Measurements from ENCODE around the gene HHAT.
A peak's percentile ranks its signal among the peaks of the same experiment; 100 is the strongest.
"Not testable (repeated sequence)": the region's sequence is repeated elsewhere in the genome, so short reads cannot be mapped to it uniquely, and the experiment has no call there.

HHAT gene

DNA sequence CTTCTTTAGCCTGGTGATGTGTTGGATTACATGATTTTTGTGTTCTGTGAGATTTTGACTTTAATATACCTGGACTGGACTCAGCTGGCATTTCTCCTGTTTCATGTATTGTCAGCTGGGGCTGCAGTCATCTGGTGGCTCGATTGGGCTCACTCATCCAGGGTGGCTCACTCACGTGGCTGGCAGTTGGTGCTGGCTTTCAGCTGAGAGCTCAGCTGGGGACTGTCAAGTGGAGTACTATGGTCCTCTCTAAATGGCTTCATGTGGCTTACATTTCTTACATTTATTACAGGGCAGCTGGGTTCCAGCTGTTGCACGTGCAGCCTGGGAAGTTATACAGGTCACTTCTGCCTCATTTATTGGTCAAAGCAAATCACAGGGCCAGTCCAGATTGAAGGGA lies 22.8 kb downstream of the HHAT start:
- H3K4me3 ChIP-seq (ENCODE audit: low read depth, low read length), result no peak overlapping the region
- DNase-seq (ENCODE audit: low read depth), result no peak
- TF ChIP-seq, protein P1, sequence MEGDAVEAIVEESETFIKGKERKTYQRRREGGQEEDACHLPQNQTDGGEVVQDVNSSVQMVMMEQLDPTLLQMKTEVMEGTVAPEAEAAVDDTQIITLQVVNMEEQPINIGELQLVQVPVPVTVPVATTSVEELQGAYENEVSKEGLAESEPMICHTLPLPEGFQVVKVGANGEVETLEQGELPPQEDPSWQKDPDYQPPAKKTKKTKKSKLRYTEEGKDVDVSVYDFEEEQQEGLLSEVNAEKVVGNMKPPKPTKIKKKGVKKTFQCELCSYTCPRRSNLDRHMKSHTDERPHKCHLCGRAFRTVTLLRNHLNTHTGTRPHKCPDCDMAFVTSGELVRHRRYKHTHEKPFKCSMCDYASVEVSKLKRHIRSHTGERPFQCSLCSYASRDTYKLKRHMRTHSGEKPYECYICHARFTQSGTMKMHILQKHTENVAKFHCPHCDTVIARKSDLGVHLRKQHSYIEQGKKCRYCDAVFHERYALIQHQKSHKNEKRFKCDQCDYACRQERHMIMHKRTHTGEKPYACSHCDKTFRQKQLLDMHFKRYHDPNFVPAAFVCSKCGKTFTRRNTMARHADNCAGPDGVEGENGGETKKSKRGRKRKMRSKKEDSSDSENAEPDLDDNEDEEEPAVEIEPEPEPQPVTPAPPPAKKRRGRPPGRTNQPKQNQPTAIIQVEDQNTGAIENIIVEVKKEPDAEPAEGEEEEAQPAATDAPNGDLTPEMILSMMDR (conservative IDR thresholded peaks at IDR 0.05; ENCODE audit: low read depth, low read length), result no peak

DNA sequence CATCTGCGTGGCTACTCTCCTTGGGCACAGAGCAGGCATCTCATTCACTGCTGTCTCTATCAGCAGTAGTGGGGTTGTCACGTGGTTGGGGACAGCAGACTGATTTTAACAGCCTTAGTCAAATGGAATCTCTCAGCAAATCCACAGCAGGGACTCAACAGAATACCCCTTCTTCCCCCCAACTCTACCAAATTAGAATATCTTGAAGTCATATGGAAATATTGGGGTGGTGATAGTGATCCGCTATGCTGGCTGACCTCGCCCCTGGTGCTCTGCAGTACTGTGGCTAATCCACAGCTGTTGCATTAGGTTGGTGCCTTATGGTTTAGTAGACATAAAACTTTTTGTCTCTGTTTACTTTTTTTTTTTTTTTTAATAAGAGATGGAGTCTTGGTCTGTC lies 23.9 kb downstream of the HHAT start:
- TF ChIP-seq, protein P1 (conservative IDR thresholded peaks at IDR 0.05; ENCODE audit: low read depth, low read length), result no peak
- no peak for DNase-seq (ENCODE audit: low read depth)
- no peak overlapping the region for H3K4me3 ChIP-seq (ENCODE audit: low read depth, low read length)

DNA sequence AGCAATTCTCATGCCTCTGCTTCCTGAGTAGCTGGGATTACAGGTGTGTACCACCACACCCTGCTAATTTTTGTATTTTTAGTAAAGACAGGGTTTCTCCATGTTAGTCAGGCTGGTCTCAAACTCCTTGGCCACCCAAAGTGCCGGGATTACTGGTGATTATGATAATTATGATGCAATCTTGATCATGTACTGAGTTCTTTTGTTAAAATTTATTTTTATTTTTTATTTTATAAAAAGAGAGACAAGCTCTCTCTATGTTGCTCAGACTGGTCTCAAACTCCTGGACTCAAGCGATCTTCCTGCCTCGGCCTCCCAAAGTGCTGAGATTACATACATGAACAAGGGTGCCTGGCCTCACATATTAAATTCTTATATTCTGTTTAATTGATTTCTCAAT lies 25.6 kb downstream of the HHAT start:
- DNase-seq (ENCODE audit: low read depth), result not testable (repeated sequence)

DNA sequence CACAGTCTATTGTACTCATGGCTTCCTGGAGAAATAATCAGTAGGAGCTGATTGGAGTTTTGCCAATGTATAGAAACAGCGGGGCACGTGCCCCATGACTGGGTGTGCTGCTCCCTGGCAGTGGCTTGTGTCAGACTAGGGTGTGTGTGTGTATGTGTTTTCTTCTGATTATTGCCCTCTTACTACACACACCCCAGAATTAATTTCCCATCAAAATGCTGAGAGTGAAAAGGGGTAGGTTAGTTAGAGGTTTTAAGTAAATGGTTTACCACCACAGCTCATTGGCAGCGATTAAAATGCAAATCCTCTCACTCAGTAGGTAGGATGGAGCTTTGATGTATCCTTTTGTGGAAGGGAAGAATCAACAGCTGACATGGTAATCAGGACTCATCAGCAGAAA lies 29.9 kb downstream of the HHAT start:
- no peak for DNase-seq (ENCODE audit: low read depth)
- TF ChIP-seq, protein P1 (conservative IDR thresholded peaks at IDR 0.05; ENCODE audit: low read depth, low read length), result no peak
- no peak overlapping the region for H3K4me3 ChIP-seq (ENCODE audit: low read depth, low read length)

More for the DNA sequence above, 25.6 kb downstream of the HHAT start:
- H3K4me3 ChIP-seq (ENCODE audit: low read depth, low read length), result not testable (repeated sequence)

DNA sequence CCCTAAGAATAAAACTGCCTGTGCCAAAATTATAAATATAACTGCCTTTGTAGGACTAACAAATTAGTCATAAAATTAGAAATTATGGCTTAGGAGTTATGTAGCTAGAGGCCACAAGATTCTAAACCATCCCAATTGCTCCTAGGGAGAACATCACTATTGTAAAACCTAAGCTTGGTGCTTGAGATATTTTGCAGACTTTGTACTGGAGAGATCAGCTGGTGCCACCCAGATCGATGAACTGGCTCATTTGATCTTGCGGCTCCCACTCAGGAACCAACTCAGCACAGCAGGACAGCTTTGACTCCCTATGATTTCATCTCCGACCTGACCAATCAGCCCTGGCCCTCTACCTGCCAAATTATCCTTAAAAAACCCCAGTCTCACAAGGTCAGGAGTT lies 30.6 kb downstream of the HHAT start:
- no peak overlapping the region for H3K4me3 ChIP-seq (ENCODE audit: low read depth, low read length)
- DNase-seq (ENCODE audit: low read depth), result no peak
- TF ChIP-seq, protein P1 (conservative IDR thresholded peaks at IDR 0.05; ENCODE audit: low read depth, low read length), result no peak

DNA sequence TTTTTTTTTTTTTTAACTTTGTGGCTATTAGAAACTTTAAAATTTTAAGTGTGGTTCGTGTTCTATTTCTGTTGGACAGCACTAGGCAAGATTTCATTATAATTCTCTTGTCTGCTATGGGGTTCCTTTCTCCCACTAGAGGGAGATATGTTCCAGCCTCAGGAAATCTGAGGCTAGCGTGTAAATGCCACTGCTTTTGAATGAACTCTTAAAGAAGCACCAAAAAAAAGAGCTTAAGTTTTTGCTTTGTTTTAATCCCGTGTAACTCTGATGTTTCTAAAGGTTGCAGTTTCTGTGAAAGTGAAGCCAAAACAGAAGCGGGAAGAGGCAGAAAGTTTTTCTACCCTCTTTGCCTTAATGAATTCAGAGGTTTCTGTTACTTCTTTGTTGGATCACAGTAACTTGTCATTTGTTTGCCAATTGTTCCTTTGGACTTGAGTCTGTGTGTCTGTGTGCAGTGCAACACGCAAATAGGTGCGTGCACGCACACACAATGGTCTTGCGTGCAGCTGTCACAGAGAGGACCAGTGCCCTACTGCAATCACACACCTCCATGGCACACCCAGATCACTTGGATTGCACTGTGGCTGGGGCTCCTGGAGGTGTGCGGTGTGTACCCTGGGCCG lies 32.3 kb downstream of the HHAT start:
- TF ChIP-seq, protein P1 (conservative IDR thresholded peaks at IDR 0.05; ENCODE audit: low read depth, low read length), result peak; percentile 73
- DNase-seq (ENCODE audit: low read depth), result peak; percentile 73
- no peak overlapping the region for H3K4me3 ChIP-seq (ENCODE audit: low read depth, low read length)

DNA sequence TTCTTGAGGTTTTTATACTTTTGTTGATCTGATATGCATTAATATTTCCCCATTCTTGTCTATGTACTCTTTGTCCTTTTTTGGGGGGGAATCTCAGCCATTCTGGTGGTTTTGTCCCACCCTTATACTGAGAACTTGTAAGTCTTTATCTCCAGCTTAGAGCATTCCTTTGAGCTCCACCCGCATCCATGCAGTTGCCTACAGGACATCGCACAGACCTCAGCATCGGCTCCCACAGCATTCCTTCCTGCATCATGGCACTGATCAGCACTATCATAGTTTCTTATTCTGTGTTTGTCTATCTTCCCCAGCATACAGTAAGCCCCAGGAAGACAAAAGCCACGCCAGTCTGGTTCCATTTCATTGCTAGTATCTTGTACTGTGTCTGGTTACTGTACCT lies 33.0 kb downstream of the HHAT start:
- TF ChIP-seq, protein P1 (conservative IDR thresholded peaks at IDR 0.05; ENCODE audit: low read depth, low read length), result no peak
- DNase-seq (ENCODE audit: low read depth), result no peak
- H3K4me3 ChIP-seq (ENCODE audit: low read depth, low read length), result no peak overlapping the region

All from choroid plexus epithelial cell (primary cell).